Activated naive CD4-positive, alpha-beta T cell treated with anti-CD3 and anti-CD28 coated beads, Interleukin-2, amount 50 U/mL, for 24 hours (primary cell): ENCODE data around the gene SETD2.
"Not testable (repeated sequence)": the region's sequence is repeated elsewhere in the genome, so short reads cannot be mapped to it uniquely, and the experiment has no call there.

Experiments used
- H3K27ac Mint-ChIP-seq: one replicate; pipeline ENCODE4 v1.8.0; 2021; ENCODE audit warnings: mild to moderate bottlenecking, mixed read lengths
- H3K27me3 Mint-ChIP-seq: one replicate; pipeline ENCODE4 v1.8.0; 2021; ENCODE audit warnings: mixed read lengths
- H3K36me3 Mint-ChIP-seq: one replicate; pipeline ENCODE4 v1.8.0; 2021; ENCODE audit warnings: mixed read lengths
- H3K4me1 Mint-ChIP-seq: one replicate; pipeline ENCODE4 v1.8.0; 2021; ENCODE audit warnings: mixed read lengths
- H3K4me3 Mint-ChIP-seq: one replicate; pipeline ENCODE4 v1.8.0; 2021; ENCODE audit warnings: mild to moderate bottlenecking, mixed read lengths
- H3K9me3 Mint-ChIP-seq: one replicate; pipeline ENCODE4 v1.8.0; 2021; ENCODE audit warnings: mixed read lengths

The SETD2 gene

GRCh38 chr3:47123857-47124256 is 40.1 kb downstream of the SETD2 start:
- H3K36me3 Mint-ChIP-seq = peaks cover 42% of the 10 kb centered on the region
- no peaks in the 10 kb centered on the region for H3K27me3 Mint-ChIP-seq
- no peaks in the 10 kb centered on the region for H3K9me3 Mint-ChIP-seq
- no peak overlapping the region for H3K27ac Mint-ChIP-seq
- peaks cover 71% of the 10 kb centered on the region for H3K4me1 Mint-ChIP-seq
- no peak overlapping the region for H3K4me3 Mint-ChIP-seq

GRCh38 chr3:47121409-47121808 is 42.5 kb downstream of the SETD2 start:
- peak overlapping the region; percentile 66 for H3K27ac Mint-ChIP-seq
- H3K4me3 Mint-ChIP-seq = no peak overlapping the region
- peaks cover 73% of the 10 kb centered on the region for H3K4me1 Mint-ChIP-seq
- peaks cover 45% of the 10 kb centered on the region for H3K36me3 Mint-ChIP-seq
- no peaks in the 10 kb centered on the region for H3K27me3 Mint-ChIP-seq
- H3K9me3 Mint-ChIP-seq = no peaks in the 10 kb centered on the region

DNA sequence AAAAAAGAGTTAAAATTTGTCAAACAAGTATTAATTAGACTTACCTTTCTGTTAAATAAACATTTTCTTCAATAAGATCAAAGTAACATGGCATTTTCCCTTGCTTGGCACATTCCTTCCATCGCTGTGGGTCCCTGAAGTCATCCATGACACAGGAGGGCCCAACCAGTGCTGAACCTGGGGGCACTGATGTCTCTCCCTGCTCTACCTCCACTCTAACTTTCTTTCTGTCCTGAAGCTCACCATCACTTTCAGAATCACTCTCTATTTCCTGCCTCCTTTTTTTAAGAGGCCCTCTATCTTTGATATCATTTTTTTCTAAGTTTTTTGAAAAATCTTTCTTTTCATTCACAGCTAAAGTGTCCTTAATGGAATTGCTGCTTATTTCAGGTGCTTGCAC is 43.8 kb downstream of the SETD2 start:
- Mint-ChIP-seq H3K36me3 (peaks cover 39% of the 10 kb centered on the region), H3K4me1 (peaks cover 67% of the 10 kb centered on the region), H3K9me3 (no peaks in the 10 kb centered on the region), H3K27ac (peak overlapping the region; percentile 10), H3K4me3 (no peak overlapping the region), H3K27me3 (no peaks in the 10 kb centered on the region)

- peak overlapping the region; percentile 23 for H3K4me3 Mint-ChIP-seq
- H3K9me3 Mint-ChIP-seq, H3K27me3 Mint-ChIP-seq: not testable (repeated sequence)
- H3K36me3 Mint-ChIP-seq = peaks cover 41% of the 10 kb centered on the region
- peak overlapping the region; percentile 77 for H3K27ac Mint-ChIP-seq
- peaks cover 67% of the 10 kb centered on the region for H3K4me1 Mint-ChIP-seq
Observed at GRCh38 chr3:47119387-47119786, 44.5 kb downstream of the SETD2 start.

GRCh38 chr3:47117807-47118364 is 46.0 kb downstream of the SETD2 start:
- peaks cover 59% of the 10 kb centered on the region for H3K4me1 Mint-ChIP-seq
- H3K27me3 Mint-ChIP-seq = no peaks in the 10 kb centered on the region
- H3K36me3 Mint-ChIP-seq = peaks cover 39% of the 10 kb centered on the region
- no peaks in the 10 kb centered on the region for H3K9me3 Mint-ChIP-seq
- no peak overlapping the region for H3K4me3 Mint-ChIP-seq
- H3K27ac Mint-ChIP-seq = peak overlapping the region; percentile 71

DNA sequence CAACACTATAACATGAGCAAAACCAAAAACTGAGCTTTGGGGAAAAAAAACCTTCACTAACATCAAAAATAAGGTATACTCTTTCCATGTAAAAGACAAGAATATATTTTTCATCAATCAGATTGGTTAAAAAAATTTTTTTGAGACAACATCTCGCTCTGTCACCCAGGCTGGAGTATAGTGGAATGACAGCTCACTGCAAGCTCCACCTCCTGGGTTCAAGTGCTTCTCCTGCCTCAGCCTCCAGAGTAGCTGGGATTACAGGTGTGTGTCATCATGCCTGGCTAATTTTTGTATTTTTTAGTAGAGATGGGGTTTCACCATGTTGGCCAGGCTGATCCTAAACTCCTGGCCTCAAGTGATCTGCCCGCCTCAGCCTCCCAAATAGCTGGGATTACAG is 48.4 kb downstream of the SETD2 start:
- peaks cover 22% of the 10 kb centered on the region for H3K36me3 Mint-ChIP-seq
- H3K27ac Mint-ChIP-seq = not testable (repeated sequence)

GRCh38 chr3:47113669-47114365 is 50.1 kb downstream of the SETD2 start:
- Mint-ChIP-seq H3K27ac (no peak overlapping the region), H3K27me3 (no peaks in the 10 kb centered on the region), H3K4me1 (peaks cover 25% of the 10 kb centered on the region), H3K4me3 (no peak overlapping the region), H3K36me3 (peaks cover 18% of the 10 kb centered on the region), H3K9me3 (no peaks in the 10 kb centered on the region)

More for the DNA sequence above, 48.4 kb downstream of the SETD2 start:
- not testable (repeated sequence) for H3K27me3 Mint-ChIP-seq, H3K9me3 Mint-ChIP-seq, H3K4me3 Mint-ChIP-seq
- H3K4me1 Mint-ChIP-seq = peaks cover 38% of the 10 kb centered on the region

DNA sequence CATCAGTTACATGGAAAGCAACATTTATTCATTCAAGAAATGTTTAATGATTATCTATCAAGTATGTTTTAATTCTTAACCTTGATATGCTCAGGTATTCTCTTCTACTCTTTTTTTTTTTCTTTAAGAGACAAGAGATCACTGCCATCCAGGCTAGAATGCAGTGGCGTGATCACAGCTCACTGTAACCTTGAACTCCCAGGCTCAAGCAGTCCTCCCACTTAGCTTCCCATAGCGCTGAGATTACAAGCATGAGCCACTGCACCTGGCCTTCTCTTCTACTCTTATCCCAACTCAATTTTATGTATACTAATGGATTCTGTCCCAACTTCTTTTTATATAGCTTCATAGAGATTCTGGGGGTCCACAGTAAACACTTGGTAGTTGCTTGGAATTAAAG is 50.9 kb downstream of the SETD2 start:
- no peak overlapping the region for H3K27ac Mint-ChIP-seq
- peaks cover 23% of the 10 kb centered on the region for H3K4me1 Mint-ChIP-seq
- H3K27me3 Mint-ChIP-seq = no peaks in the 10 kb centered on the region
- no peaks in the 10 kb centered on the region for H3K9me3 Mint-ChIP-seq
- peaks cover 18% of the 10 kb centered on the region for H3K36me3 Mint-ChIP-seq
- H3K4me3 Mint-ChIP-seq = no peak overlapping the region

GRCh38 chr3:47109393-47109792 is 54.5 kb downstream of the SETD2 start:
- peaks cover 16% of the 10 kb centered on the region for H3K36me3 Mint-ChIP-seq
- H3K4me1 Mint-ChIP-seq = peaks cover 10% of the 10 kb centered on the region
- H3K27me3 Mint-ChIP-seq = no peaks in the 10 kb centered on the region
- no peak overlapping the region for H3K27ac Mint-ChIP-seq
- no peaks in the 10 kb centered on the region for H3K9me3 Mint-ChIP-seq
- H3K4me3 Mint-ChIP-seq = no peak overlapping the region

DNA sequence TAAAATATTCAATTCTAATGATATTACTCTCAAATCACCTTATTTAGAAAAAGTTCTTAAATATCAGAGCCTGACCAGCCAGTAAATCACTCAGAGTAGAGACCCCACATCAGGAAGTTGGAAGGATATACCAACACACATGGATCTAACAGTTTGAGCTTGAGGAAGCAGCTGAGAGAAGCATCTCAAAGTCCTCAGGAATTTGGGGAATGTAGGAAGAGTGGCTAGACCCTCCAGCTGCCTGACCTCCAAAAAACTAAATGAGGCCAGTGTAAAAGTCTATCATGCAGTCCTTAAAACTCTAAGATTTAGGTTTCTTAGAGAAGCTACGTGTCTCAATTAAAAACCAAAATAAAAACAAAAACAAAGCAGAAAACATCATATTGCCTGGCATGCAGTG is 55.4 kb downstream of the SETD2 start:
- H3K36me3 Mint-ChIP-seq = peaks cover 11% of the 10 kb centered on the region
- no peaks in the 10 kb centered on the region for H3K27me3 Mint-ChIP-seq
- H3K4me1 Mint-ChIP-seq = peaks cover 7% of the 10 kb centered on the region
- no peak overlapping the region for H3K4me3 Mint-ChIP-seq
- H3K27ac Mint-ChIP-seq = no peak overlapping the region
- no peaks in the 10 kb centered on the region for H3K9me3 Mint-ChIP-seq

DNA sequence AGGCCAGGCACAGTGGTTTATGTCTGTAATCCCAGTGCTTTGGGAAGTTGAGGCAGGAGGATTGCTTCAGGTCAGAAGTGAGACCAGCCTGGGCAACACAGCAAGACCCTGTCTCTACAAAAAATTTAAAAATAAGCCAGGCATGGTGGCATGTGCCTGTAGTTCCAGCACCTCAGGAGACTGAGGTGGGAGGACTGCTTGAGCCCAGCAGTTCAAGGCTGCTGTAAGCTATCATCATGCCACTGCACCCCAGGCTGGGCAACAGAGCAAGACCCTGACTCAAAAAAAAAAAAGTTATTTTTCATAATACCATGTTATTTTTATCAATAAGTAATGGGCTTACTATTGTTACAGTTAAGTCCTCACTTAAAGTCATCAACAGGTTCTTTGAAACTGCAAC is 59.7 kb downstream of the SETD2 start:
- H3K36me3 Mint-ChIP-seq = peaks cover 8% of the 10 kb centered on the region
- no peaks in the 10 kb centered on the region for H3K9me3 Mint-ChIP-seq
- H3K4me3 Mint-ChIP-seq = no peak overlapping the region
- H3K4me1 Mint-ChIP-seq = peaks cover 4% of the 10 kb centered on the region
- H3K27ac Mint-ChIP-seq = no peak overlapping the region
- H3K27me3 Mint-ChIP-seq = no peaks in the 10 kb centered on the region

GRCh38 chr3:47103619-47104018 is 60.3 kb downstream of the SETD2 start:
- H3K27me3 Mint-ChIP-seq = no peaks in the 10 kb centered on the region
- H3K4me3 Mint-ChIP-seq = no peak overlapping the region
- peaks cover 4% of the 10 kb centered on the region for H3K4me1 Mint-ChIP-seq
- no peak overlapping the region for H3K27ac Mint-ChIP-seq
- peaks cover 6% of the 10 kb centered on the region for H3K36me3 Mint-ChIP-seq
- H3K9me3 Mint-ChIP-seq = no peaks in the 10 kb centered on the region

- Mint-ChIP-seq H3K9me3 (no peaks in the 10 kb centered on the region), H3K27me3 (no peaks in the 10 kb centered on the region), H3K36me3 (peaks cover 6% of the 10 kb centered on the region), H3K4me1 (no peaks in the 10 kb centered on the region), H3K4me3 (no peak overlapping the region), H3K27ac (no peak overlapping the region)
Observed at GRCh38 chr3:47102081-47102600, 61.8 kb downstream of the SETD2 start.

- Mint-ChIP-seq H3K27me3 (no peaks in the 10 kb centered on the region), H3K27ac (no peak overlapping the region), H3K4me3 (no peak overlapping the region), H3K36me3 (peaks cover 7% of the 10 kb centered on the region), H3K4me1 (peaks cover 8% of the 10 kb centered on the region), H3K9me3 (no peaks in the 10 kb centered on the region)
Observed at GRCh38 chr3:47098910-47099309, 65.0 kb downstream of the SETD2 start.

- H3K4me3 Mint-ChIP-seq = no peak overlapping the region
- H3K36me3 Mint-ChIP-seq = peaks cover 7% of the 10 kb centered on the region
- H3K27me3 Mint-ChIP-seq = no peaks in the 10 kb centered on the region
- H3K9me3 Mint-ChIP-seq = no peaks in the 10 kb centered on the region
- H3K27ac Mint-ChIP-seq = peak overlapping the region; percentile 71
- H3K4me1 Mint-ChIP-seq = peaks cover 10% of the 10 kb centered on the region
Observed at GRCh38 chr3:47097864-47098263, 66.0 kb downstream of the SETD2 start.

GRCh38 chr3:47096959-47097358 is 67.0 kb downstream of the SETD2 start:
- Mint-ChIP-seq H3K27me3 (no peaks in the 10 kb centered on the region), H3K36me3 (peaks cover 7% of the 10 kb centered on the region), H3K4me1 (peaks cover 10% of the 10 kb centered on the region), H3K4me3 (no peak overlapping the region), H3K9me3 (no peaks in the 10 kb centered on the region), H3K27ac (peak overlapping the region; percentile 71)
